Calu3 (cell line): ENCODE measurements around the gene KANSL1. TPM values are rescaled to one million over a fixed set of nuclear protein-coding genes. Genes with fewer than 3 reads are reported as not detected.
A peak's percentile ranks its signal among the peaks of the same experiment; 100 is the strongest.
"Not testable (repeated sequence)": the region's sequence is repeated elsewhere in the genome, so short reads cannot be mapped to it uniquely, and the experiment has no call there.

Source experiments
- Bru-seq: library from RNA; stranded (reverse); fragments of 400-500 nt; gene quantifications from one replicate; lab custom pipeline; 2021; lab: Mats Ljungman, UMichigan
- BruChase-seq, 2 experiments: library from RNA; stranded (reverse); fragments of 400-500 nt; gene quantifications; one replicate each; lab custom pipeline; 2021; lab: Mats Ljungman, UMichigan
- BruUV-seq: library from RNA; stranded (reverse); fragments of 400-500 nt; replicated peaks from 2 replicates; lab custom pipeline; 2021; lab: Mats Ljungman, UMichigan
- CTCF ChIA-PET: fragments of 300-600 bp; sonication (Branson Sonifier 250); formaldehyde crosslinking; loops from one replicate; lab custom pipeline; 2022; ENCODE audit warnings: antibody characterized with exemption; lab: Charles Lee
- DNase-seq: peaks from one replicate; pipeline ENCODE4 v3.0.0; 2022
- H3K27ac Mint-ChIP-seq: one replicate; pipeline ENCODE4 v1.8.0; 2022; ENCODE audit warnings: mixed read lengths; ENCODE audit not compliant: unreplicated experiment
- H3K27me3 Mint-ChIP-seq: one replicate; pipeline ENCODE4 v1.8.0; 2022; ENCODE audit warnings: mixed read lengths; ENCODE audit not compliant: unreplicated experiment
- H3K36me3 Mint-ChIP-seq: one replicate; pipeline ENCODE4 v1.8.0; 2022; ENCODE audit warnings: mild to moderate bottlenecking, moderate library complexity, mixed read lengths; ENCODE audit not compliant: insufficient read depth, unreplicated experiment
- H3K4me1 Mint-ChIP-seq: one replicate; pipeline ENCODE4 v1.8.0; 2022; ENCODE audit warnings: mild to moderate bottlenecking, low read depth, mixed read lengths; ENCODE audit not compliant: unreplicated experiment
- H3K4me3 Mint-ChIP-seq: one replicate; pipeline ENCODE4 v1.8.0; 2022; ENCODE audit warnings: mild to moderate bottlenecking, low read depth, moderate library complexity, mixed read lengths; ENCODE audit not compliant: unreplicated experiment
- H3K9me3 Mint-ChIP-seq: one replicate; pipeline ENCODE4 v1.8.0; 2022; ENCODE audit warnings: low read depth, mixed read lengths; ENCODE audit not compliant: unreplicated experiment
- intact Hi-C: fragments of 100-400 bp; cut with micrococcal nuclease; formaldehyde crosslinking; loops from one replicate; pipeline ENCODE4 v1.10.0; 2022; ENCODE audit not compliant: unreplicated experiment
- long read RNA-seq: library from polyadenylated mRNA; stranded (forward); transcript quantifications from one replicate; pipeline ENCODE4 v2.0.0, GENCODE V29; 2022
- total RNA-seq: library from RNA; stranded (reverse); gene quantifications from 2 replicates; pipeline ENCODE4 v1.2.3, GENCODE V29; 2022
- TF ChIP-seq, protein P1 (sequence below): fragments of 200-600 bp; IDR thresholded peaks from one replicate; pipeline ENCODE4 v1.8.0; 2022; ENCODE audit warnings: antibody characterized with exemption; ENCODE audit not compliant: unreplicated experiment

The KANSL1 gene, protein sequence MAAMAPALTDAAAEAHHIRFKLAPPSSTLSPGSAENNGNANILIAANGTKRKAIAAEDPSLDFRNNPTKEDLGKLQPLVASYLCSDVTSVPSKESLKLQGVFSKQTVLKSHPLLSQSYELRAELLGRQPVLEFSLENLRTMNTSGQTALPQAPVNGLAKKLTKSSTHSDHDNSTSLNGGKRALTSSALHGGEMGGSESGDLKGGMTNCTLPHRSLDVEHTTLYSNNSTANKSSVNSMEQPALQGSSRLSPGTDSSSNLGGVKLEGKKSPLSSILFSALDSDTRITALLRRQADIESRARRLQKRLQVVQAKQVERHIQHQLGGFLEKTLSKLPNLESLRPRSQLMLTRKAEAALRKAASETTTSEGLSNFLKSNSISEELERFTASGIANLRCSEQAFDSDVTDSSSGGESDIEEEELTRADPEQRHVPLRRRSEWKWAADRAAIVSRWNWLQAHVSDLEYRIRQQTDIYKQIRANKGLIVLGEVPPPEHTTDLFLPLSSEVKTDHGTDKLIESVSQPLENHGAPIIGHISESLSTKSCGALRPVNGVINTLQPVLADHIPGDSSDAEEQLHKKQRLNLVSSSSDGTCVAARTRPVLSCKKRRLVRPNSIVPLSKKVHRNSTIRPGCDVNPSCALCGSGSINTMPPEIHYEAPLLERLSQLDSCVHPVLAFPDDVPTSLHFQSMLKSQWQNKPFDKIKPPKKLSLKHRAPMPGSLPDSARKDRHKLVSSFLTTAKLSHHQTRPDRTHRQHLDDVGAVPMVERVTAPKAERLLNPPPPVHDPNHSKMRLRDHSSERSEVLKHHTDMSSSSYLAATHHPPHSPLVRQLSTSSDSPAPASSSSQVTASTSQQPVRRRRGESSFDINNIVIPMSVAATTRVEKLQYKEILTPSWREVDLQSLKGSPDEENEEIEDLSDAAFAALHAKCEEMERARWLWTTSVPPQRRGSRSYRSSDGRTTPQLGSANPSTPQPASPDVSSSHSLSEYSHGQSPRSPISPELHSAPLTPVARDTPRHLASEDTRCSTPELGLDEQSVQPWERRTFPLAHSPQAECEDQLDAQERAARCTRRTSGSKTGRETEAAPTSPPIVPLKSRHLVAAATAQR (N-terminal part only)
- total RNA-seq = 187 and 190 TPM in 2 replicates
- percentile 98 among the genes with signal in this experiment for Bru-seq, nascent RNA
- BruChase-seq, experiment 1, labeled RNA remaining after a 6-hour chase = percentile 97 among the genes with signal in this experiment
- percentile 98 among the genes with signal in this experiment for BruChase-seq, experiment 2, labeled RNA remaining after a 2-hour chase
- long read RNA-seq, transcript KANSL1-210 (1 exons, 1,493 nt) = major isoform, 15 of 33 reads
- long read RNA-seq, partial matches to known transcripts = 6 of 33 reads
- long read RNA-seq, other reads (novel, unspliced or antisense) = 12 of 33 reads

DNA sequence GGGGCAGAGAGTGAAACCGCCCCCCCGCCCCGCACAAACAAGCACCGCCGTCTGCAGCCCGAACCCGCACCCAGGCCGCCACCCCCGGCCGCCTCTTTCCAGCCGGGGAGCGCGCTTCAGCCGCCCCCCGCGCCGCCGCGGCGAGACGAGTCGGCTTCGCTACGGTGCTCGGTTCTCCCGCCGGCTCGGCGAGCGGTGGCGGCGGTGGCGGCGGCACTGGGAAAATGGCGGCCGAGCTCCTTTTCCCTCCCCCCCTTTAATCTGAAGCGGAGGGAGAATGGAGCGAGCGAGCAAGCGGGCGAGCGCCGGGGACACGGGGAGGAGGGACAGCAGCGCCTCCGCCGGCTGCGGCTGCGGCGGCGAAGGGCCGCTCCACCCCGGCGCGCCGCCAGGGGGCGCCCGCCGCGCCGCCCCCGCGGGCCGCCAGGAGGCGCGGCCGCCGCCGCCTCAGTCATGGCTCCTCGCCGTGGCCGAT, at the start of gene KANSL1:
TSS of gene KANSL1 (minus strand) at position 279 of the 475 bp plus-strand sequence. CDS start 21,286 bp downstream, outside the sequence.
- peak; percentile 96 for DNase-seq
- Mint-ChIP-seq H3K27ac (peak within 1 kb of the TSS; percentile 99), H3K4me3 (peak within 1 kb of the TSS; percentile 95), H3K36me3 (peaks cover 72% of the 10 kb centered on the region), H3K9me3 (no peaks in the 10 kb centered on the region), H3K4me1 (peaks cover 53% of the 10 kb centered on the region), H3K27me3 (no peaks in the 10 kb centered on the region)
- TF ChIP-seq, protein P1, sequence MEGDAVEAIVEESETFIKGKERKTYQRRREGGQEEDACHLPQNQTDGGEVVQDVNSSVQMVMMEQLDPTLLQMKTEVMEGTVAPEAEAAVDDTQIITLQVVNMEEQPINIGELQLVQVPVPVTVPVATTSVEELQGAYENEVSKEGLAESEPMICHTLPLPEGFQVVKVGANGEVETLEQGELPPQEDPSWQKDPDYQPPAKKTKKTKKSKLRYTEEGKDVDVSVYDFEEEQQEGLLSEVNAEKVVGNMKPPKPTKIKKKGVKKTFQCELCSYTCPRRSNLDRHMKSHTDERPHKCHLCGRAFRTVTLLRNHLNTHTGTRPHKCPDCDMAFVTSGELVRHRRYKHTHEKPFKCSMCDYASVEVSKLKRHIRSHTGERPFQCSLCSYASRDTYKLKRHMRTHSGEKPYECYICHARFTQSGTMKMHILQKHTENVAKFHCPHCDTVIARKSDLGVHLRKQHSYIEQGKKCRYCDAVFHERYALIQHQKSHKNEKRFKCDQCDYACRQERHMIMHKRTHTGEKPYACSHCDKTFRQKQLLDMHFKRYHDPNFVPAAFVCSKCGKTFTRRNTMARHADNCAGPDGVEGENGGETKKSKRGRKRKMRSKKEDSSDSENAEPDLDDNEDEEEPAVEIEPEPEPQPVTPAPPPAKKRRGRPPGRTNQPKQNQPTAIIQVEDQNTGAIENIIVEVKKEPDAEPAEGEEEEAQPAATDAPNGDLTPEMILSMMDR = peak; percentile 64
- CTCF ChIA-PET = interaction anchor here (0.5 to 3.6 kb wide), 58 partner anchors 9 to 1304 kb away, joined by 3 to 105 read pairs (median 4); partner anchors contain the start of gene MAPT
- intact Hi-C loops = loop anchor here (5.0 kb wide), 2 partner anchors 74 to 191 kb away; no protein-coding TSS in a partner anchor
- BruUV-seq = no TSS peak

DNA sequence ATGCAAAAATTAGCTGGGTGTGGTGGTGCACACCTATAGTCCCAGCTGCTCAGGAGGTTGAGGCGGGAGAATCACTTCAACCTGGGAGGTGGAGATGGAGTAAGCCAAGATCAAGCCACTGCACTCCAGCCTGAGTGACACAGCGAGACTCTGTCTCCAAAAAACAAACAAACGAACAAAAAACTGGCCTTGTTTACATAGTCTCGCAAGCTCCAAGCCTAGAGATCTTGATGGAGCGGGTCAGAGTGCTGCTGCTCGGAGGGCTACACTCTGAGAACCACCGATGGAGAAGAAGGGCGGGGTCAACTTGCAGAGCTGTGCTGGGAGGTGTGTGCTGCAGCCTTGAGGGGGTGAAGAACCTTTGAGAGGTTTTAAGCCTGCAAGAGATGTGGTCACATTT, 38.1 kb upstream of the KANSL1 start:
- H3K4me3 Mint-ChIP-seq, H3K4me1 Mint-ChIP-seq, H3K9me3 Mint-ChIP-seq, H3K27ac Mint-ChIP-seq, intact Hi-C loops, CTCF ChIA-PET, DNase-seq, BruUV-seq: not testable (repeated sequence)
- H3K36me3 Mint-ChIP-seq = peaks cover 12% of the 10 kb centered on the region
- peaks cover 12% of the 10 kb centered on the region for H3K27me3 Mint-ChIP-seq

DNA sequence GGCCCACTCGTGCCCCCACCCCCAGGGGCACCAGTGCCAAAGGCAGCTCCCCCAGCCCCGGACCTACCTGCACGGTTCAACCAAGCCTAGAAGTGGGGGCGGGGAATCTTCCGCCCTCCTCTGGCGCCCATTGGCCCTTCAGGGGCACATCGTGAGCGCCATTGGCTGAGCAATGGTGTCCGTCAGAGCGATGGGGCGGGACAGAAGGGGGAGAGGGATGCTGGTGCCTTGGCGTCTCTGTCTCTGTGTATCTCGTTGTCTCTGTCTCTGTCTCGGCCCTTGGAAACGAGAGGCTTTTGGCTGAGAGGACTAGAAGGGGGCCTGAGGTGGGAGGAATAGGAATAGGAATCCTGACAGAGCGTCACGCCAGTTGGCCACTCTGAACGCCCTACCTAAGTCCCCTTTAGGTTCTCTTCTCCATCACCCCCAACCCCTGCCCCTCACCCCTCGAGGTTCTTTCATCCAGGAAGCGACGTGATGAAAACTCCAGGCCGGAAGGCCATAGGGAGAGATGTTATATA, 32.1 kb upstream of the KANSL1 start:
- H3K9me3 Mint-ChIP-seq, H3K4me1 Mint-ChIP-seq, intact Hi-C loops, BruUV-seq, CTCF ChIA-PET, H3K27me3 Mint-ChIP-seq: not testable (repeated sequence)
- Mint-ChIP-seq H3K4me3 (peak overlapping the region; percentile 82), H3K27ac (peak overlapping the region; percentile 69), H3K36me3 (peaks cover 19% of the 10 kb centered on the region)
- DNase-seq = peak; percentile 100

DNA sequence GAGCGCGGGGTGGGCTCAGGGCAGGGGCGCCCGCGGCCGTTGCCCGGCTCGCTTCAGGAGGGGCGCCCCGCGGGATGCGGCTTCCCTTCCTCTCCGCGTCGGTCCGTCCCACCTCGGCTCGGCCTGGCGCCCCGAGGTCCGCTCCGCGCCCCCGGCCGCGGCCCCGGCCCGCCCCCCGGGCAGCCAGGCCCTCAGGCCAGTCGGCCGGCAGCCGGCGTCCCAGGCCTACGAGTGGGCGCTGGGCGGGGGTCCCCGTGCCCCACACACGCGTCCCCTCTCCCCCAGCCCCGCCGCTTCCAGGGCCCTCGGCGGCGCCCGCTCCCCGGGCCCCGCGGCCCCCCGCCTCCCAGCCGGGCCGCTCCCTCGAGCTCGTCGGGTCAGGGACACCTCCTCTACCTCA, 31.6 kb upstream of the KANSL1 start:
- CTCF ChIA-PET, BruUV-seq, H3K9me3 Mint-ChIP-seq, DNase-seq, H3K4me1 Mint-ChIP-seq, intact Hi-C loops, H3K27me3 Mint-ChIP-seq: not testable (repeated sequence)
- H3K4me3 Mint-ChIP-seq = peak overlapping the region; percentile 82
- H3K27ac Mint-ChIP-seq = peak overlapping the region; percentile 69
- H3K36me3 Mint-ChIP-seq = peaks cover 23% of the 10 kb centered on the region

DNA sequence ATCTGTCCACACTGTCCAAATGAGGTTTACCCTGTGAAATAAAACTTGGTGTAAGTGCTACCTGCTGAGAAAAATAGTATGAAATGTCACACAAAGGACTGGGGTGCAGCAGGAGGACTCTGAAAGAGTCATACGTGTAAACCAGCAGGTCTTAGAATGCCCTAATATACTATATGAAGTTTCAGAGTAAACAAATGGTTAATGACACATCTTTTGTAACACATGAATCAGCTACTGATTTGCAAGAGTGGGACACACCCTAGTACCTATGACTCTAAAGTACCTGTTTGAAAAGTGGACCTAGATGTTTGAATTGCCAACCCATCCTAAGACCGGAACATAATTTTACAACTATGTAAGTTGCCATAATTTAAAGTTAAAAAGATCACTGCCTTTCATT, 29.8 kb upstream of the KANSL1 start:
- BruUV-seq = TSS peak; percentile 77
- H3K27ac Mint-ChIP-seq, H3K4me1 Mint-ChIP-seq, H3K9me3 Mint-ChIP-seq, CTCF ChIA-PET, H3K4me3 Mint-ChIP-seq, H3K27me3 Mint-ChIP-seq, DNase-seq, intact Hi-C loops: not testable (repeated sequence)
- H3K36me3 Mint-ChIP-seq = peaks cover 30% of the 10 kb centered on the region
